Measurements from ENCODE around the gene THAP7. TPM values are rescaled to one million over a fixed set of nuclear protein-coding genes. Genes with fewer than 3 reads are reported as not detected.

THAP7 gene
- total and polyA plus RNA-seq, 9 of the 15 experiments (the other 6 are each of a cell fraction or from before 2014, with no cell fraction given) = 7.9 to 263 (median 84.1) TPM

DNA sequence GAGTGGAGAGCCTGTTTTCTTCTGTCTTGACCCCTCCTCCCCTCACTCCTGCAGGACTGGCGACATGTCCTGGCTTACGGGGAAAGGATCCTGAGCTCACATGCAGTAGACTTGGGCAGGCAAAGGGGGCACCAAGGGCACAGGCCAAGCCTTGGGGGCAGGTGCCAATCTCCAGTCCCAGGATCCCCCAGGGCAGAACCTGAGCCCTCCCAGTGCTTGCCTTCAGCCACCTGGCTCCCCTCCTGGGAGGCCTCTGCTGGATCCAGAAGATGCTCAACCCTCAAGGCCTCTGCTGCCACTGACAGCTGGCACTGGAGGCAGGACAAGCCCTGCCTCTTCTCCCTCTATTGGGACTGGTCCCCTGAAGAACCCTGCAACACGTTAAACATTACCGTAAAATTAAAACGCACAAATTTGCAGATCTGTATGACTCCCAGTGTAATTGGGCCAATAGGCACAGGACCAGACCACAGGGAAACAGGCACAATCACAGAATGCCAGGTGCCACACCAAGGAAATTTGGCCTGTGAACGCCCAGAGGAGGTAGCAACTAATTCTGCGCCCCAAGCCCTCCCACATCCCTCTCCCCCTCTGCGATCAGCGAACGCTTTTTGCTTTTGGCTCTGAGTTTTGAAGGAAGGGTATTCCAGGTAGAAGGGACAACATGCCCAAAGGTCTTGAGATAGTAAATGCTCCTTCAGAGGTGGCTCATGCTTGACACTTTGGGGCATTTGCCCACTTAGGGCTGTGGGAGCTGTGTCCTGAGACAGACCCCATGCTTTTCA lies 20.8 kb downstream of the THAP7 start:
- peaks cover 23% of the 10 kb centered on the region for H3K79me2 ChIP-seq (ENCODE audit: control insufficient read depth, insufficient read depth, low read length)
- in situ Hi-C loops (cut with MboI) = no loop called here
- peak overlapping the region; percentile 92 for H3K4me2 ChIP-seq (ENCODE audit: insufficient read depth, low read length)
- peak overlapping the region; percentile 85 to 97 for H3K9ac ChIP-seq (ENCODE audit: insufficient read depth in 1 of 2, low read depth in 2 of 2, low read length in 2 of 2)
- no TSS peak for BruUV-seq (replicated peaks)
- no peaks in the 10 kb centered on the region for H4K20me1 ChIP-seq (replicated peaks; ENCODE audit: control insufficient read depth, insufficient read depth, low read length)
- peaks cover 5 to 18% of the 10 kb centered on the region in 2 experiments; a peak in 4 of 5 replicates for H3K27me3 ChIP-seq (ENCODE audit: control insufficient read depth in 2 of 2, insufficient read depth in 2 of 2, low read length in 2 of 2)
- H3K9me3 ChIP-seq (replicated peaks; ENCODE audit: control insufficient read depth, insufficient read depth, low read depth, low read length) = peaks cover 11% of the 10 kb centered on the region
- FAIRE-seq (no peak), DNase-seq (ENCODE audit: extremely low read depth in 1 of 4, low spot score in 3 of 4) (peak in 1 of 4 experiments; percentile 59), ATAC-seq (no peak)
- peak overlapping the region; percentile 99 for H2AFZ ChIP-seq (ENCODE audit: low read depth, low read length)
- peaks cover 19 to 56% of the 10 kb centered on the region in 2 experiments for H3K4me1 ChIP-seq (replicated peaks in 1 of 2; ENCODE audit: control insufficient read depth in 2 of 2, insufficient read depth in 2 of 2, low read length in 2 of 2)
- ChIA-PET POLR2A (interaction anchor here (0.6 to 64.4 kb wide), 16 partner anchors 11 to 910 kb away, joined by 3 to 1556 read pairs (median 4); partner anchors contain the start of genes AIFM3, CRKL and THAP7), CTCF (ENCODE audit: low intra/inter-chr PET ratio) (interaction anchor here (1.7 kb wide), 1 partner anchor 121 kb away, joined by 6 read pairs; no protein-coding TSS in a partner anchor)
- H3K9me1 ChIP-seq (ENCODE audit: control insufficient read depth, insufficient read depth, low read length) = peaks cover 13% of the 10 kb centered on the region
- peak overlapping the region; percentile 86 for H3K27ac ChIP-seq (ENCODE audit: extremely low read depth, low read depth, low read length)
- intact Hi-C loops (cut with micrococcal nuclease) = loop anchor here (5.0 kb wide), 2 partner anchors 49 to 204 kb away; no protein-coding TSS in a partner anchor
- H3K36me3 ChIP-seq (ENCODE audit: control insufficient read depth, insufficient read depth, low read length) = peaks cover 29% of the 10 kb centered on the region
- WGBS (ENCODE audit: insufficient coverage, low coverage, missing lambda C conversion rate) = 58% methylated on average over 10 of the region's 10 CpGs
- peak overlapping the region; percentile 54 for H3K4me3 ChIP-seq
- TF ChIP-seq NFRKB (IDR thresholded peaks at IDR 0.05; ENCODE audit: low read depth) = no peak
- peak; percentile 71; the same call in 1 of the 2 replicates for TF ChIP-seq RFX7 (CRISPR knock-in tag; IDR thresholded peaks at IDR 0.05)
- TF ChIP-seq, protein P1, sequence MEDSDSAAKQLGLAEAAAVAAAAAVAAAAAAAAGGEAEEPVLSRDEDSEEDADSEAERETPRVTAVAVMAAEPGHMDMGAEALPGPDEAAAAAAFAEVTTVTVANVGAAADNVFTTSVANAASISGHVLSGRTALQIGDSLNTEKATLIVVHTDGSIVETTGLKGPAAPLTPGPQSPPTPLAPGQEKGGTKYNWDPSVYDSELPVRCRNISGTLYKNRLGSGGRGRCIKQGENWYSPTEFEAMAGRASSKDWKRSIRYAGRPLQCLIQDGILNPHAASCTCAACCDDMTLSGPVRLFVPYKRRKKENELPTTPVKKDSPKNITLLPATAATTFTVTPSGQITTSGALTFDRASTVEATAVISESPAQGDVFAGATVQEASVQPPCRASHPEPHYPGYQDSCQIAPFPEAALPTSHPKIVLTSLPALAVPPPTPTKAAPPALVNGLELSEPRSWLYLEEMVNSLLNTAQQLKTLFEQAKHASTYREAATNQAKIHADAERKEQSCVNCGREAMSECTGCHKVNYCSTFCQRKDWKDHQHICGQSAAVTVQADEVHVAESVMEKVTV (CRISPR knock-in tag; IDR thresholded peaks at IDR 0.05) = no peak
- TF ChIP-seq NR2F6 (CRISPR knock-in tag; IDR thresholded peaks at IDR 0.05) = 0 out of 2 replicates have a peak, but pooled peaks have one; percentile 18
- peak; percentile 59; the same call in 1 of the 2 replicates for TF ChIP-seq ZNF165 (CRISPR knock-in tag; IDR thresholded peaks at IDR 0.05; ENCODE audit: borderline replicate concordance)
- TF ChIP-seq TAF15 (IDR thresholded peaks at IDR 0.05; ENCODE audit: low read depth, low read length) = 0 out of 2 replicates have a peak, but pooled peaks have one; percentile 59
- 0 out of 2 replicates have a peak, but pooled peaks have one; percentile 40 for TF ChIP-seq ZNF408 (CRISPR knock-in tag; IDR thresholded peaks at IDR 0.05; ENCODE audit: low read depth)
- TF ChIP-seq, protein P2, sequence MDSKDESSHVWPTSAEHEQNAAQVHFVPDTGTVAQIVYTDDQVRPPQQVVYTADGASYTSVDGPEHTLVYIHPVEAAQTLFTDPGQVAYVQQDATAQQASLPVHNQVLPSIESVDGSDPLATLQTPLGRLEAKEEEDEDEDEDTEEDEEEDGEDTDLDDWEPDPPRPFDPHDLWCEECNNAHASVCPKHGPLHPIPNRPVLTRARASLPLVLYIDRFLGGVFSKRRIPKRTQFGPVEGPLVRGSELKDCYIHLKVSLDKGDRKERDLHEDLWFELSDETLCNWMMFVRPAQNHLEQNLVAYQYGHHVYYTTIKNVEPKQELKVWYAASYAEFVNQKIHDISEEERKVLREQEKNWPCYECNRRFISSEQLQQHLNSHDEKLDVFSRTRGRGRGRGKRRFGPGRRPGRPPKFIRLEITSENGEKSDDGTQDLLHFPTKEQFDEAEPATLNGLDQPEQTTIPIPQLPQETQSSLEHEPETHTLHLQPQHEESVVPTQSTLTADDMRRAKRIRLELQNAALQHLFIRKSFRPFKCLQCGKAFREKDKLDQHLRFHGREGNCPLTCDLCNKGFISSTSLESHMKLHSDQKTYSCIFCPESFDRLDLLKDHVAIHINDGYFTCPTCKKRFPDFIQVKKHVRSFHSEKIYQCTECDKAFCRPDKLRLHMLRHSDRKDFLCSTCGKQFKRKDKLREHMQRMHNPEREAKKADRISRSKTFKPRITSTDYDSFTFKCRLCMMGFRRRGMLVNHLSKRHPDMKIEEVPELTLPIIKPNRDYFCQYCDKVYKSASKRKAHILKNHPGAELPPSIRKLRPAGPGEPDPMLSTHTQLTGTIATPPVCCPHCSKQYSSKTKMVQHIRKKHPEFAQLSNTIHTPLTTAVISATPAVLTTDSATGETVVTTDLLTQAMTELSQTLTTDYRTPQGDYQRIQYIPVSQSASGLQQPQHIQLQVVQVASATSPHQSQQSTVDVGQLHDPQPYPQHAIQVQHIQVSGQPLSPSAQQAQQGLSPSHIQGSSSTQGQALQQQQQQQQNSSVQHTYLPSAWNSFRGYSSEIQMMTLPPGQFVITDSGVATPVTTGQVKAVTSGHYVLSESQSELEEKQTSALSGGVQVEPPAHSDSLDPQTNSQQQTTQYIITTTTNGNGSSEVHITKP (IDR thresholded peaks at IDR 0.05; ENCODE audit: partially characterized antibody) = no peak
- TF ChIP-seq ID3 (CRISPR knock-in tag; IDR thresholded peaks at IDR 0.05) = no peak
- TF ChIP-seq ID3 (tag; IDR thresholded peaks at IDR 0.05) = 0 out of 2 replicates have a peak, but pooled peaks have one; percentile 62
- TF ChIP-seq CCNT2 (IDR thresholded peaks at IDR 0.05; ENCODE audit: borderline replicate concordance, extremely low read depth, insufficient read length, low read depth, low read length) = no peak
- TF ChIP-seq BHLHE40 (IDR thresholded peaks at IDR 0.05; ENCODE audit: low read length) = 0 out of 2 replicates have a peak, but pooled peaks have one; percentile 31
- peak; percentile 73; the same call in 1 of the 2 replicates for TF ChIP-seq IFI16 (CRISPR knock-in tag; IDR thresholded peaks at IDR 0.05)
- 0 out of 2 replicates have a peak, but pooled peaks have one; percentile 57 for TF ChIP-seq HIVEP1 (CRISPR knock-in tag; IDR thresholded peaks at IDR 0.05)
- no peak for TF ChIP-seq YBX1 (IDR thresholded peaks at IDR 0.05)
- no peak for TF ChIP-seq TRIM24 (IDR thresholded peaks at IDR 0.05)
